OCI-LY1 (cell line): ENCODE data around the gene ERAL1.

Experiments used
- H2AFZ ChIP-seq: fragments of 200-600 bp; sonication (generic), shearing (Covaris generic); 2 replicates; pipeline ENCODE4 v1.6.0; 2014; ENCODE audit warnings: antibody characterized with exemption, mild to moderate bottlenecking, low read length
- H3F3A ChIP-seq: fragments of 200-600 bp; sonication (generic), shearing (Covaris generic); 2 replicates; pipeline ENCODE4 v1.6.0; 2014; ENCODE audit warnings: mild to moderate bottlenecking, antibody characterized with exemption, low read length, moderate library complexity; ENCODE audit not compliant: insufficient read depth
- H3K27ac ChIP-seq: fragments of 200-600 bp; sonication (generic); 2 replicates; pipeline ENCODE4 v1.5.1; 2014; ENCODE audit warnings: low read length, mixed run types, mild to moderate bottlenecking, low read depth; ENCODE audit not compliant: poor library complexity, severe bottlenecking
- H3K27me3 ChIP-seq: fragments of 200-600 bp; sonication (generic); 2 replicates; pipeline ENCODE4 v1.6.0; 2014; ENCODE audit warnings: antibody characterized with exemption, mild to moderate bottlenecking, low read length, moderate library complexity; ENCODE audit not compliant: insufficient read depth
- H3K36me3 ChIP-seq: fragments of 200-600 bp; sonication (generic); 2 replicates; pipeline ENCODE4 v1.6.1; 2014; ENCODE audit warnings: mild to moderate bottlenecking, antibody characterized with exemption, low read length, moderate library complexity, mixed read lengths; ENCODE audit not compliant: insufficient read depth
- H3K4me1 ChIP-seq: fragments of 200-600 bp; sonication (generic); 2 replicates; pipeline ENCODE4 v1.5.1; 2014; ENCODE audit warnings: mild to moderate bottlenecking, low read length, moderate library complexity; ENCODE audit not compliant: insufficient read depth, severe bottlenecking
- H3K4me2 ChIP-seq: fragments of 200-600 bp; sonication (generic), shearing (Covaris generic); 2 replicates; pipeline ENCODE4 v1.6.1; 2014; ENCODE audit warnings: low read length
- H3K4me3 ChIP-seq: fragments of 200-600 bp; sonication (generic); 2 replicates; pipeline ENCODE4 v1.5.1; 2014; ENCODE audit warnings: low read length, low read depth, mild to moderate bottlenecking, mixed read lengths; ENCODE audit not compliant: poor library complexity, severe bottlenecking
- H3K79me2 ChIP-seq: fragments of 200-600 bp; shearing (Covaris generic); 2 replicates; pipeline ENCODE4 v1.6.1; 2016; ENCODE audit warnings: mixed run types, low read length, mixed read lengths; ENCODE audit not compliant: insufficient read depth
- H3K9ac ChIP-seq: fragments of 200-600 bp; sonication (generic), shearing (Covaris generic); 2 replicates; pipeline ENCODE4 v1.6.1; 2014; ENCODE audit warnings: mild to moderate bottlenecking, low read length, mixed read lengths
- H3K9me2 ChIP-seq: fragments of 200-600 bp; sonication (generic), shearing (Covaris generic); 2 replicates; pipeline ENCODE4 v1.6.1; 2014; ENCODE audit warnings: low read depth, mild to moderate bottlenecking, low read length, mixed read lengths
- H3K9me3 ChIP-seq: fragments of 200-600 bp; shearing (Covaris generic); 2 replicates; pipeline ENCODE4 v1.6.1; 2014; ENCODE audit warnings: low read length, mixed read lengths
- H4K20me1 ChIP-seq: fragments of 200-600 bp; sonication (generic), shearing (Covaris generic); 2 replicates; pipeline ENCODE4 v1.6.0; 2016; ENCODE audit warnings: mild to moderate bottlenecking, low read length; ENCODE audit not compliant: insufficient read depth
- EZH2 ChIP-seq: fragments of 200-600 bp; sonication (generic), shearing (Covaris generic); IDR thresholded peaks from 2 replicates; pipeline ENCODE4 v1.8.0; 2017; ENCODE audit warnings: borderline replicate concordance, mixed run types, mild to moderate bottlenecking, antibody characterized with exemption, low read length, moderate library complexity, mixed read lengths
- TF ChIP-seq, protein P1 (sequence below): fragments of 200-600 bp; sonication (generic), shearing (Covaris generic); IDR thresholded peaks from 2 replicates; pipeline ENCODE4 v1.5.1; 2017; ENCODE audit warnings: mild to moderate bottlenecking, antibody characterized with exemption, low read length, moderate library complexity, mixed read lengths

The ERAL1 gene

DNA sequence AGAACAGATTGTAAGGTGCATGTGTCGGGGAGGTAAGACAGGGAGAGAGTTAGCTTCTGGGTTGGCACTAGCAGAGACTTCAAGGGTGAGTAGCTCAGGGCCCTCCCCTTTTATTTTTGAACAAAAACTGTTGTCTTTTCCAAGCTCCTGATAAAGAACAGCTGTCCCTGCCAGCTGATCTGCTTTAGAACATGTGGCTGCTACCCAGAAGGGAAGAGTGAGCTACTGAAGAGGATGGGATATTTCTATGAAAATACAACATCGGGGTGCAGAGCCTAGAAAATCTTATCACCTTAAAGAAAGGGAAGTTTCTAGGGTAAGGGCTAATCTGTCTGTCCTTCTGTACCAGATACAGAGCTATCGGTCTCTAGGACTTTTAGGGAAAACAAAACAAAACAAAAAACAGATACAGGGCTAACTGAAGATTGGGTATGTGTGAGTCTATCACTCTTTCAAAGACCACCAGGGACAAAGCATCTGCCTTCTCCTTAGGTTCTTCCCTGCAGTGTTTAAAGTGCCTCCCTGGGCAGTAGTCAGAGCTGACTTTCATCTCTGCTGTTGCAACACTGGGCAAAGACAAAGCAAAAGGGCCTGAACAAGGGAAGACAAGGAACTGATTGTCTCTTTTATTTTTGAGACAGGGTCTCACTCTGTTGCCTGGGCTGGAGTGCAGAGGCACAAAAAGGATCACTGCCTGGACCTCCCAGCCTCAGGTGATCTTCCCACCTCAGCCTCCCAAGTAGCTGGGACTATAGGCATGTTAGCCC is 53.1 kb downstream of the ERAL1 start:
- H3K4me1 ChIP-seq, result peaks cover 6% of the 10 kb centered on the region
- no peak overlapping the region for H2AFZ ChIP-seq
- H3K4me3 ChIP-seq, result no peak overlapping the region
- H3K9me3 ChIP-seq, result no peaks in the 10 kb centered on the region
- H3K9ac ChIP-seq, result no peak overlapping the region
- no peaks in the 10 kb centered on the region for H4K20me1 ChIP-seq
- H3K4me2 ChIP-seq, result no peak overlapping the region
- H3K27ac ChIP-seq, result no peak overlapping the region
- no peaks in the 10 kb centered on the region for H3K27me3 ChIP-seq
- TF ChIP-seq, protein P1, sequence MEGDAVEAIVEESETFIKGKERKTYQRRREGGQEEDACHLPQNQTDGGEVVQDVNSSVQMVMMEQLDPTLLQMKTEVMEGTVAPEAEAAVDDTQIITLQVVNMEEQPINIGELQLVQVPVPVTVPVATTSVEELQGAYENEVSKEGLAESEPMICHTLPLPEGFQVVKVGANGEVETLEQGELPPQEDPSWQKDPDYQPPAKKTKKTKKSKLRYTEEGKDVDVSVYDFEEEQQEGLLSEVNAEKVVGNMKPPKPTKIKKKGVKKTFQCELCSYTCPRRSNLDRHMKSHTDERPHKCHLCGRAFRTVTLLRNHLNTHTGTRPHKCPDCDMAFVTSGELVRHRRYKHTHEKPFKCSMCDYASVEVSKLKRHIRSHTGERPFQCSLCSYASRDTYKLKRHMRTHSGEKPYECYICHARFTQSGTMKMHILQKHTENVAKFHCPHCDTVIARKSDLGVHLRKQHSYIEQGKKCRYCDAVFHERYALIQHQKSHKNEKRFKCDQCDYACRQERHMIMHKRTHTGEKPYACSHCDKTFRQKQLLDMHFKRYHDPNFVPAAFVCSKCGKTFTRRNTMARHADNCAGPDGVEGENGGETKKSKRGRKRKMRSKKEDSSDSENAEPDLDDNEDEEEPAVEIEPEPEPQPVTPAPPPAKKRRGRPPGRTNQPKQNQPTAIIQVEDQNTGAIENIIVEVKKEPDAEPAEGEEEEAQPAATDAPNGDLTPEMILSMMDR, result no peak
- TF ChIP-seq EZH2, result no peak
- peaks cover 5% of the 10 kb centered on the region; the same call in 1 of the 2 replicates for H3F3A ChIP-seq
- H3K9me2 ChIP-seq, result no peaks in the 10 kb centered on the region
- H3K36me3 ChIP-seq, result peaks cover 71% of the 10 kb centered on the region
- no peaks in the 10 kb centered on the region for H3K79me2 ChIP-seq

DNA sequence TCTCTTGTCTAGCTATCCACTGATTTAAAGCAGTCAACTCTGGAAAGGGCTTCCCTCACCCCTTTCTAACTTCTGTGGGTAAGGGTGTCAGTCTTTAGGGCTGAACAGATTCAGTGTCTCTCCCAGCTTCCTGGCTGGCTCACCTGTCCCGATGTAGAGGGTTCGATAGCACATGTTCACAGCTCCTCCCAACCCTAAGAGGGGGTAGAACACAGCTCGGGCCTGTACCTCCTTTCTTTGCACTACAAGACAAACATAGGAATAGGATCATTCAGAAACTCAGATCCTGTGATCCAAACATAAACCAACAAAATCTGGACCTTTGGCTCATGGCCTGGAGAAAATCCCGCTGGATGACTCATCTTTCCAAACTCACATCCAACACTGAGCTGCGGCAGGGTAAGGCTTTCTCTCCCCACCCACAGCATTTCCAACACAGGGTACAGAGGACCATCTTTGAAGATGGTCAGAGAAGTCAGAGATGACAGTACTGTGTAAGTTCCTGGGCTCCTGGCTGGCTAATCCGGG is 53.9 kb downstream of the ERAL1 start:
- Histone ChIP-seq H3F3A (peaks cover 5% of the 10 kb centered on the region; the same call in 1 of the 2 replicates), H3K4me3 (no peak overlapping the region), H3K4me1 (no peaks in the 10 kb centered on the region), H2AFZ (no peak overlapping the region), H3K9me2 (no peaks in the 10 kb centered on the region), H3K36me3 (peaks cover 79% of the 10 kb centered on the region), H3K9me3 (no peaks in the 10 kb centered on the region), H3K27ac (no peak overlapping the region), H3K79me2 (no peaks in the 10 kb centered on the region), H3K27me3 (no peaks in the 10 kb centered on the region), H4K20me1 (no peaks in the 10 kb centered on the region), H3K9ac (no peak overlapping the region), H3K4me2 (no peak overlapping the region)
- no peak for TF ChIP-seq EZH2
- TF ChIP-seq, protein P1, result no peak

- no peaks in the 10 kb centered on the region for H3K9me2 ChIP-seq
- 0 out of 2 replicates have a peak, but pooled peaks cover under 1% of the 10 kb centered on the region for H3F3A ChIP-seq
- no peaks in the 10 kb centered on the region for H3K4me1 ChIP-seq
- no peaks in the 10 kb centered on the region for H4K20me1 ChIP-seq
- no peaks in the 10 kb centered on the region for H3K79me2 ChIP-seq
- H3K9me3 ChIP-seq, result no peaks in the 10 kb centered on the region
- no peak overlapping the region for H3K27ac ChIP-seq
- no peak overlapping the region for H3K4me3 ChIP-seq
- H3K27me3 ChIP-seq, result no peaks in the 10 kb centered on the region
- TF ChIP-seq EZH2, result no peak
- TF ChIP-seq, protein P1, result no peak
- H2AFZ ChIP-seq, result no peak overlapping the region
- H3K4me2 ChIP-seq, result no peak overlapping the region
- H3K36me3 ChIP-seq, result peaks cover 95% of the 10 kb centered on the region
- H3K9ac ChIP-seq, result no peak overlapping the region
Observed at GRCh38 chr17:28910534-28910933, 55.7 kb downstream of the ERAL1 start.
